ENCODE measurements around the gene ANKRD18A. TPM values are rescaled to one million over a fixed set of nuclear protein-coding genes. Genes with fewer than 3 reads are reported as not detected.

The ANKRD18A gene
- total and polyA plus RNA-seq, 9 of the 15 experiments (the other 6 are each of a cell fraction or from before 2014, with no cell fraction given) = 1.9 TPM; not detected in 8

DNA sequence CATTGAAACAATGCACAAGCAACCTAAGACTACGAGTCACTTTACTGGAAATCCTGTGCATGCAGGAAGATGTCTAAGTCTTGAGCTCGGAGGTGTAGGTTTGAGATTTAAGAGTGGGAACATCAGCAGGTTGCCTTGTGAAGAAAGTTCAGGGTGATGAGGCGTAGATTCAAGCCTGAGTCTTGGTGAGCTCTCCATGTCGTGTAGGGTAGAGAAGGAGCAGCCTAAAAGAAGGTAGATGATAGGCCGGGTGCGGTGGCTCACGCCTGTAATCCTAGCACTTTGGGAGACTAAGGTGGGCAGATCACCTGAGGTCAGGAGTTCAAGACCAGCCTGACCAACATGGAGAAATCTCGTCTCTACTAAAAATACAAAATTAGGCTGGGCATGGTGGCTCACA is 30.2 kb upstream of the ANKRD18A start:
- no peaks in the 10 kb centered on the region; a peak in 1 of 5 replicates for H3K27me3 ChIP-seq (ENCODE audit: control insufficient read depth in 2 of 2, insufficient read depth in 2 of 2, low read length in 2 of 2)
- no peaks in the 10 kb centered on the region for H3K79me2 ChIP-seq (ENCODE audit: control insufficient read depth, insufficient read depth, low read length)
- intact Hi-C loops (cut with micrococcal nuclease) (no loop called here), in situ Hi-C loops (cut with MboI) (no loop called here)
- H2AFZ ChIP-seq (ENCODE audit: low read depth, low read length) = no peak overlapping the region
- ChIA-PET POLR2A (no interaction called here), CTCF (ENCODE audit: low intra/inter-chr PET ratio) (no interaction called here)
- WGBS (ENCODE audit: insufficient coverage, low coverage, missing lambda C conversion rate) = 0% methylated on average over 8 of the region's 8 CpGs
- no peaks in the 10 kb centered on the region for H3K4me1 ChIP-seq (replicated peaks in 1 of 2; ENCODE audit: control insufficient read depth in 2 of 2, insufficient read depth in 2 of 2, low read length in 2 of 2)
- H4K20me1 ChIP-seq (replicated peaks; ENCODE audit: control insufficient read depth, insufficient read depth, low read length) = no peaks in the 10 kb centered on the region
- FAIRE-seq = no peak
- no peaks in the 10 kb centered on the region for H3K36me3 ChIP-seq (ENCODE audit: control insufficient read depth, insufficient read depth, low read length)
- no peak for TF ChIP-seq NONO (IDR thresholded peaks at IDR 0.05; ENCODE audit: low read depth in 2 of 2, low read length in 1 of 2)
- no peak for TF ChIP-seq HMGN3 (IDR thresholded peaks at IDR 0.05; ENCODE audit: borderline replicate concordance, extremely low read depth, insufficient read length, low read depth, low read length)
- no peak for TF ChIP-seq HMG20A (CRISPR knock-in tag; conservative IDR thresholded peaks at IDR 0.05)
- TF ChIP-seq MYNN (IDR thresholded peaks at IDR 0.05) = no peak
- TF ChIP-seq MYNN (CRISPR knock-in tag; IDR thresholded peaks at IDR 0.05) = no peak
- TF ChIP-seq ELF2 (CRISPR knock-in tag; IDR thresholded peaks at IDR 0.05) = no peak
- TF ChIP-seq NFYB (IDR thresholded peaks at IDR 0.05; ENCODE audit: extremely low read depth, insufficient read length) = no peak
- no peak overlapping the region for H3K4me2 ChIP-seq (ENCODE audit: insufficient read depth, low read length)
- no TSS peak for BruUV-seq (replicated peaks)
- no peak for DNase-seq (ENCODE audit: extremely low read depth in 1 of 4, low spot score in 3 of 4)
- ATAC-seq = no peak
- no peak overlapping the region for H3K4me3 ChIP-seq
- no peak overlapping the region for H3K27ac ChIP-seq (ENCODE audit: extremely low read depth, low read depth, low read length)
- H3K9ac ChIP-seq (ENCODE audit: insufficient read depth in 1 of 2, low read depth in 2 of 2, low read length in 2 of 2) = no peak overlapping the region
- no peaks in the 10 kb centered on the region for H3K9me3 ChIP-seq (replicated peaks; ENCODE audit: control insufficient read depth, insufficient read depth, low read depth, low read length)
- H3K9me1 ChIP-seq (ENCODE audit: control insufficient read depth, insufficient read depth, low read length) = no peaks in the 10 kb centered on the region

All from K562 (cell line).